GM19043 (cell line): ENCODE data around the gene CAMKK1.

Source experiments
- ATAC-seq: cut with Tn5 transposase; IDR thresholded peaks from one replicate; pipeline ENCODE4 v1.9.1; 2021; ENCODE audit warnings: low read depth; ENCODE audit not compliant: unreplicated experiment

Gene CAMKK1

GRCh38 chr17:3897731-3898130 is 4.9 kb upstream of the CAMKK1 start:
- no peak for ATAC-seq

GRCh38 chr17:3896968-3897235 is 4.0 kb upstream of the CAMKK1 start:
- ATAC-seq, result no peak

GRCh38 chr17:3896108-3896967 is 3.5 kb upstream of the CAMKK1 start:
- ATAC-seq, result no peak

GRCh38 chr17:3895354-3895753 is 2.5 kb upstream of the CAMKK1 start:
- ATAC-seq, result no peak

GRCh38 chr17:3894911-3895343 is 2.1 kb upstream of the CAMKK1 start:
- ATAC-seq, result no peak

GRCh38 chr17:3894188-3894587 is 1.3 kb upstream of the CAMKK1 start:
- no peak for ATAC-seq

GRCh38 chr17:3893720-3894116 is 865 bp upstream of the CAMKK1 start:
- no peak for ATAC-seq

GRCh38 chr17:3892095-3892998 is 506 bp downstream of the CAMKK1 start:
- peak; percentile 6 for ATAC-seq

GRCh38 chr17:3891626-3892094 is 1.2 kb downstream of the CAMKK1 start:
- ATAC-seq, result no peak

- ATAC-seq, result no peak
These were observed 2.0 kb downstream of the CAMKK1 start for GRCh38 chr17:3890878-3891219.

GRCh38 chr17:3890082-3890877 is 2.6 kb downstream of the CAMKK1 start:
- no peak for ATAC-seq

GRCh38 chr17:3889325-3890012 is 3.4 kb downstream of the CAMKK1 start:
- ATAC-seq, result no peak

GRCh38 chr17:3888343-3889171 is 4.3 kb downstream of the CAMKK1 start:
- no peak for ATAC-seq

GRCh38 chr17:3887804-3888203 is 5.0 kb downstream of the CAMKK1 start:
- ATAC-seq, result no peak

- no peak for ATAC-seq
These were observed 5.5 kb downstream of the CAMKK1 start for GRCh38 chr17:3887394-3887793.

GRCh38 chr17:3886776-3887175 is 6.1 kb downstream of the CAMKK1 start:
- no peak for ATAC-seq

GRCh38 chr17:3885970-3886369 is 6.9 kb downstream of the CAMKK1 start:
- no peak for ATAC-seq

- no peak for ATAC-seq
These were observed 7.6 kb downstream of the CAMKK1 start for GRCh38 chr17:3885271-3885670.

GRCh38 chr17:3884188-3884587 is 8.7 kb downstream of the CAMKK1 start:
- no peak for ATAC-seq
